ENCODE data around the gene METTL13.

DNA sequence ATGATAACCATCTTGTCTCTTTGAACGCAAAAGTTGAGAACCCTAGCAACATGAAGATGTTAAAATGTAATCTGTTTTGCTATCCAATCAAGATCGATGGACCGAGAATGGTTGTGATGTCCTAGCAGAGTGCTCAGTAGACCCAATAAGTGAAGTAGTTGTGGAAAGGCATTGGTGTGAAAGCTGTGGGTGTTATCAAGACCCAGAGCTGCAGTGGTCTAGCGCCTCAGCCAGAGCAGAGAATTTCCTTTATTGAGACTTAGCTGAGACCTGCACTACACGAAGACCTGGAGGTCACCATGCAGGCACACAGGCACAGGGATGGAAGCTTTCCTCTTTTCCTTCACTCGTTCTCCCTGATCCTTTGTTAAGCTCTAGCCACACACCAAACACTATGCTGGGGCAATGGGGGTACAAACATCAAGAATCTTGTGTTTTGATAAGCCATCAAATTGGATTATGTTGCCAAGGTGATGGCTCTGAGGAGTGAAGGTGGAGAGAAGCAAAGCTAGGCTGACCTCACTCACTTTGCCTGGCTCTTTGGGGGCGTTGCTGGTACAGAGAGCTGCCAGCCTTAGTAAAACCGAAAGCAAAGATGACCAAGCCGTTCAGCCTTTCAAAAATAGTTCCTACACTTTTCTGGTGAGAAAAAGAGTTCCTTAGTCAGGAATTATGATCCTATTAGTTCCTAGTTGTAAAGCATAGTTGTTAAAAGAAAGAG is 24.1 kb downstream of the METTL13 start:
- TF ChIP-seq, protein P1, sequence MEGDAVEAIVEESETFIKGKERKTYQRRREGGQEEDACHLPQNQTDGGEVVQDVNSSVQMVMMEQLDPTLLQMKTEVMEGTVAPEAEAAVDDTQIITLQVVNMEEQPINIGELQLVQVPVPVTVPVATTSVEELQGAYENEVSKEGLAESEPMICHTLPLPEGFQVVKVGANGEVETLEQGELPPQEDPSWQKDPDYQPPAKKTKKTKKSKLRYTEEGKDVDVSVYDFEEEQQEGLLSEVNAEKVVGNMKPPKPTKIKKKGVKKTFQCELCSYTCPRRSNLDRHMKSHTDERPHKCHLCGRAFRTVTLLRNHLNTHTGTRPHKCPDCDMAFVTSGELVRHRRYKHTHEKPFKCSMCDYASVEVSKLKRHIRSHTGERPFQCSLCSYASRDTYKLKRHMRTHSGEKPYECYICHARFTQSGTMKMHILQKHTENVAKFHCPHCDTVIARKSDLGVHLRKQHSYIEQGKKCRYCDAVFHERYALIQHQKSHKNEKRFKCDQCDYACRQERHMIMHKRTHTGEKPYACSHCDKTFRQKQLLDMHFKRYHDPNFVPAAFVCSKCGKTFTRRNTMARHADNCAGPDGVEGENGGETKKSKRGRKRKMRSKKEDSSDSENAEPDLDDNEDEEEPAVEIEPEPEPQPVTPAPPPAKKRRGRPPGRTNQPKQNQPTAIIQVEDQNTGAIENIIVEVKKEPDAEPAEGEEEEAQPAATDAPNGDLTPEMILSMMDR (IDR thresholded peaks at IDR 0.05; ENCODE audit: low read length) = no peak
- no peak for TF ChIP-seq EZH2 (IDR thresholded peaks at IDR 0.05; ENCODE audit: borderline replicate concordance, low read length)

All from OCI-LY1 (cell line).